GM18873 (cell line): Measurements from ENCODE around the gene MACROD2.
"Not testable (repeated sequence)": the region's sequence is repeated elsewhere in the genome, so short reads cannot be mapped to it uniquely, and the experiment has no call there.

Experiments used
- ATAC-seq: cut with Tn5 transposase; IDR thresholded peaks from one replicate; pipeline ENCODE4 v1.9.1; 2021; ENCODE audit warnings: mild to moderate bottlenecking, moderate library complexity, moderate number of reproducible peaks; ENCODE audit not compliant: unreplicated experiment, low FRiP score

The MACROD2 gene

GRCh38 chr20:14992153-14992552 is 996.8 kb downstream of the MACROD2 start:
- ATAC-seq, result no peak

- ATAC-seq, result no peak
These were observed 997.6 kb downstream of the MACROD2 start for GRCh38 chr20:14992961-14993360.

- no peak for ATAC-seq
These were observed 1001.8 kb downstream of the MACROD2 start for GRCh38 chr20:14996883-14997672.

GRCh38 chr20:14997791-14998190 is 1002.5 kb downstream of the MACROD2 start:
- ATAC-seq, result no peak

GRCh38 chr20:15005300-15005986 is 1010.1 kb downstream of the MACROD2 start:
- ATAC-seq, result no peak

GRCh38 chr20:15011631-15012030 is 1016.3 kb downstream of the MACROD2 start:
- no peak for ATAC-seq

- no peak for ATAC-seq
These were observed 1017.2 kb downstream of the MACROD2 start for GRCh38 chr20:15012566-15012965.

- not testable (repeated sequence) for ATAC-seq
These were observed 1021.6 kb downstream of the MACROD2 start for GRCh38 chr20:15016875-15017274.

- no peak for ATAC-seq
These were observed 1023.6 kb downstream of the MACROD2 start for GRCh38 chr20:15018966-15019365.

- no peak for ATAC-seq
These were observed 1025.5 kb downstream of the MACROD2 start for GRCh38 chr20:15020845-15021244.

GRCh38 chr20:15022921-15023320 is 1027.6 kb downstream of the MACROD2 start:
- no peak for ATAC-seq

- ATAC-seq, result no peak
These were observed 1031.4 kb downstream of the MACROD2 start for GRCh38 chr20:15026759-15027158.

- no peak for ATAC-seq
These were observed 1035.5 kb downstream of the MACROD2 start for GRCh38 chr20:15030826-15031225.

GRCh38 chr20:15031546-15032351 is 1036.4 kb downstream of the MACROD2 start:
- ATAC-seq, result no peak

- no peak for ATAC-seq
These were observed 1037.0 kb downstream of the MACROD2 start for GRCh38 chr20:15032352-15032622.

GRCh38 chr20:15033269-15033668 is 1038.0 kb downstream of the MACROD2 start:
- no peak for ATAC-seq

- no peak for ATAC-seq
These were observed 1038.6 kb downstream of the MACROD2 start for GRCh38 chr20:15033891-15034290.

- ATAC-seq, result no peak
These were observed 1041.6 kb downstream of the MACROD2 start for GRCh38 chr20:15036948-15037347.

GRCh38 chr20:15039088-15039752 is 1043.9 kb downstream of the MACROD2 start:
- no peak for ATAC-seq

- no peak for ATAC-seq
These were observed 1047.4 kb downstream of the MACROD2 start for GRCh38 chr20:15042723-15043122.

GRCh38 chr20:15045246-15045645 is 1049.9 kb downstream of the MACROD2 start:
- ATAC-seq, result no peak
